WERI-Rb-1 (cell line): ENCODE results near the gene RALGPS1.

Experiments used
- DNase-seq: peaks from one replicate; pipeline ENCODE4 v3.0.0-alpha.2; 2020
- H3K27ac ChIP-seq: fragments of 250-450 bp; sonication (Bioruptor Pico); 2 replicates; pipeline ENCODE4 v1.5.1; 2020; ENCODE audit warnings: mild to moderate bottlenecking, moderate library complexity
- H3K27me3 ChIP-seq: fragments of 250-450 bp; sonication (Bioruptor Pico); 2 replicates; pipeline ENCODE4 v1.5.1; 2021; ENCODE audit warnings: mild to moderate bottlenecking, low read depth, moderate library complexity; ENCODE audit not compliant: insufficient read depth, severe bottlenecking
- H3K36me3 ChIP-seq: fragments of 250-450 bp; sonication (Bioruptor Pico); 2 replicates; pipeline ENCODE4 v1.5.1; 2020; ENCODE audit warnings: mild to moderate bottlenecking, moderate library complexity
- H3K4me3 ChIP-seq: 2 replicates; pipeline ENCODE4 v1.5.1; 2011; ENCODE audit warnings: low read depth, mild to moderate bottlenecking, control low read depth, low read length
- H3K9me3 ChIP-seq: fragments of 250-450 bp; sonication (Bioruptor Pico); 2 replicates; pipeline ENCODE4 v1.5.1; 2021; ENCODE audit warnings: mild to moderate bottlenecking, moderate library complexity; ENCODE audit not compliant: severe bottlenecking
- TF ChIP-seq, protein P1 (sequence below): IDR thresholded peaks from 2 replicates; pipeline ENCODE4 v1.5.1; 2011; ENCODE audit warnings: low read depth, mild to moderate bottlenecking, control low read depth, inconsistent platforms, low read length

The RALGPS1 gene

DNA sequence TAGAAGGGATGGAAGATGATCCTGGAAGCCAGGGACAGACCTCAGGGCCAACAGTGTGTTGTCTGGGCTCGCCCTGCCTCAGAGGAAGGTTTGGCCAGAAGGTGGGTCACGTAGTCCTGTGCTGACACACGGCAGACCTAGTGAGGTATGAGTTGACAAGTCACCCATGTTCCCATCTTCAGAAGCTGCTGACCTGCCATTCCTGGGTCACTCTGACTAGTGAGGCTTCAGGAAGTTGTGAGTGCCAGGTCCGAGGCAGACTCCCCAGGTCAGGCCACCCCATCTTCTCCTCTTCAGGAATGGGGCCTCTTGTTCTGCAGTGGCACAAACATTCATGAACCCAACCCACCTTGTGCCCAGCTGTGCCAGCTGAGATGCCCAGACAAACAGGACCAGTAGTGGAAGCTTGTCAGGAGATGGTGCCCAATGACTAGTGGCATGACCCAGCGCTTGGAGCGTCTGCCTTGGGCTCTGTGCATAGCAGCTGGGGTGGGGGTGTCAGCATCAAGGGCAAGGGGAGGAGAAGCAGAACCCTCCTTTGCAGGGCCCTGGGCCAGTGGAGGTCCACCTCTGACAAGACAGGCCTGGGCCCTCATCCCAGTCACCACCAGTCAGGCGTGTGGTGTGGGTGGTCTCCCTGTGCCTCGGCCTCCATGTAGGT lies 224.6 kb downstream of the RALGPS1 start:
- TF ChIP-seq, protein P1, sequence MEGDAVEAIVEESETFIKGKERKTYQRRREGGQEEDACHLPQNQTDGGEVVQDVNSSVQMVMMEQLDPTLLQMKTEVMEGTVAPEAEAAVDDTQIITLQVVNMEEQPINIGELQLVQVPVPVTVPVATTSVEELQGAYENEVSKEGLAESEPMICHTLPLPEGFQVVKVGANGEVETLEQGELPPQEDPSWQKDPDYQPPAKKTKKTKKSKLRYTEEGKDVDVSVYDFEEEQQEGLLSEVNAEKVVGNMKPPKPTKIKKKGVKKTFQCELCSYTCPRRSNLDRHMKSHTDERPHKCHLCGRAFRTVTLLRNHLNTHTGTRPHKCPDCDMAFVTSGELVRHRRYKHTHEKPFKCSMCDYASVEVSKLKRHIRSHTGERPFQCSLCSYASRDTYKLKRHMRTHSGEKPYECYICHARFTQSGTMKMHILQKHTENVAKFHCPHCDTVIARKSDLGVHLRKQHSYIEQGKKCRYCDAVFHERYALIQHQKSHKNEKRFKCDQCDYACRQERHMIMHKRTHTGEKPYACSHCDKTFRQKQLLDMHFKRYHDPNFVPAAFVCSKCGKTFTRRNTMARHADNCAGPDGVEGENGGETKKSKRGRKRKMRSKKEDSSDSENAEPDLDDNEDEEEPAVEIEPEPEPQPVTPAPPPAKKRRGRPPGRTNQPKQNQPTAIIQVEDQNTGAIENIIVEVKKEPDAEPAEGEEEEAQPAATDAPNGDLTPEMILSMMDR: no peak
- DNase-seq: peak; percentile 4
- Histone ChIP-seq H3K27me3 (no peaks in the 10 kb centered on the region), H3K4me3 (no peak overlapping the region), H3K27ac (no peak overlapping the region), H3K9me3 (no peaks in the 10 kb centered on the region), H3K36me3 (no peaks in the 10 kb centered on the region; the same call in 1 of the 2 replicates)

DNA sequence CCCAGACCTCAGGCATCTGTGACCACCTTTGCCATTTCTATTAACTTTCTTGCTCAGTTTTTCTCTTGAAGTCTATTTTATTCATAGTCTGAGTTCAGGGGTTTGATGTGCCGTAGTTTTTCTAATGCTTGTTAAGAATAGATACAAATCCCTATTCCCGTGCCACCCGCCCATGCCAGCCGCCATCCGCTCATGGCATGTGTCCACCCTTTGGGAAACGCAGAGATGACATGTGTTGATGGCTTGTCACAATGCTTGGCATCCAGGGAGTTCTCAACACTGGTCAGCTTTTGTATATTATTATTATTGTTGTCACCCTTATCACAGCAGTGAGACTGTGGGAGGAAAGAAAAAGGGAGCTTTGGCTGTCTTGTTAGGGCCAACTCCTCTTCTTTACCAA lies 225.2 kb downstream of the RALGPS1 start:
- H3K4me3 ChIP-seq: no peak overlapping the region
- H3K9me3 ChIP-seq: no peaks in the 10 kb centered on the region
- H3K36me3 ChIP-seq: no peaks in the 10 kb centered on the region; the same call in 1 of the 2 replicates
- TF ChIP-seq, protein P1: no peak
- H3K27me3 ChIP-seq: no peaks in the 10 kb centered on the region
- no peak overlapping the region for H3K27ac ChIP-seq
- no peak for DNase-seq

DNA sequence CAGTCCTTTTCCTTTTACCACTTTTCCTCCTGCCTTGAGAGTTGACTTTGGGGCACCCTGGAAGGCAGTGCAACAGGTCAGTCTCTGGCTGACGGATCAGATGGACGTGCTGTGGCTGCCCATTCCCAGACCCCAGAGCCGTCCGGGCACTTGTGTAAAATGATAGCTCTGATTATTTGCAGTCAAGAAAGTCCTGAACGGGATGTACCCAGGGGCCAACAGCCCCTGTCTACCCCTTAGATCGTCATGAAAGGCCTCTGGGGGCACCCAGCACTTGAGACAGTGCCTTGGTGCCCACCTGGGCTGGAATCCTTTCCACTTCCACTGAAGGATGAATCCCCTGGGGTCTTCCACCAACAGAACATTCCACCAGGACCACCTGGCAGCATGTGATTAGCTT lies 225.6 kb downstream of the RALGPS1 start:
- Histone ChIP-seq H3K4me3 (no peak overlapping the region), H3K27ac (no peak overlapping the region), H3K27me3 (no peaks in the 10 kb centered on the region), H3K36me3 (no peaks in the 10 kb centered on the region; the same call in 1 of the 2 replicates), H3K9me3 (no peaks in the 10 kb centered on the region)
- TF ChIP-seq, protein P1: no peak
- DNase-seq: peak; percentile 4

DNA sequence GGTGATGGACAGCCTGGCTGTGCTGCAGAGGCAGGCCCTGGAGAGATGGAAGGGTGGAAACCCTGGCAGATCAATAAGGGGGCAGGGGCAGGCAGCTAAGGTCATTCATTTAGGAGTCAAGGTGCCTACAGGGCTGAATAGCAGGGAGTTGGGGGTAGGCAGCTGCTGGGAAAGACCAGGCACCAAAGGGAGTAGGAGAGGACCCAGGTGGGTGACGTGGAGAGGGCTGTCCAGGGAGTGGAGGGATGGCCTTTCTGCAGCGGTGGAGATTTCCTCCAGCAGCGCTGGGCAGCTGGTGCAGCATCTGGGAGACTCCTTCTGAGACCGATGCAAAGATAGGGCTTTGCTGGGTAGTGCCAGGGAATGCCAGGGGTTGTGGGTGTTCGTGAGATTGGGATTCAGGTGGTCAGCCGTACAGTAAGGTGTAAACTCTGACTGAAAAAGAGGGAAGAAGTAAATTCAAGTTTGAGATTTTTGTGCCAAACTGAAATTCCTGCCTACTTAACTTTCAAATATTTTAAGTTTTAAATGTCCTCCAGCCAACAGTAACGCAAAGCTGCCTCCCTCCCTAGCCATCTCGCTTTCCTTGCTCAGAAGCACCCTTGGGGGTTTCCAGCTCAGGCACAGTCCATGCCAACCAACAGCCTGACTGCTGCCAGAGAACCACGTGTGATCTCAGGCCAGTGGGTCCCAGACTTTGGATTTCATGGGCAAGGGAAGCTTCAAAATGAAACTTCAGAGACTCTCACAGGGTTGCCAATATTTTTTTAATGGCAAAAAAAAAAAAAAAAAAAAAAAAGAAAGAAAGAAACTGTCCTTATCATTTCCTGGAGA lies 226.5 kb downstream of the RALGPS1 start:
- no peak overlapping the region for H3K27ac ChIP-seq
- H3K36me3 ChIP-seq: no peaks in the 10 kb centered on the region; the same call in 1 of the 2 replicates
- H3K9me3 ChIP-seq: no peaks in the 10 kb centered on the region
- no peak overlapping the region for H3K4me3 ChIP-seq
- TF ChIP-seq, protein P1: no peak
- no peak for DNase-seq
- no peaks in the 10 kb centered on the region for H3K27me3 ChIP-seq

DNA sequence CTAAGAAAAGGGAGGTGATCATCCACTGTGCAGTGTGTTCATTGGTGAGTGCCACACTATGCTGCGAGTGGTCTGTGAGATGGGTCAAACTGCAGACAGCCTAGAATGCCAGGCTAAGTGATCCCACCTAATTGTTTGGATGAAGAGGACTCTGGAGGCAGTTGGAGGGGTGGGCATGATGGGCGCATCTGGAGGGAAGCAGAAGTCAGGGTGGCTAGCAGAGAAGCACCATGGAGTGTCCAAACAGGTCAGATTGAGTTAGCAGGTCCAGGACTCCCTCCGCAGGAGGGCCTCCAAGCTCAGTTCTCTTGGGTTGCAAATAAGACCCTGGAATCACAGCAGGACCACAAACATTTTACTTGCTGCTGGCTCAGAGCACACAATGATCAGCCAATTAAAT lies 227.7 kb downstream of the RALGPS1 start:
- H3K9me3 ChIP-seq: no peaks in the 10 kb centered on the region
- TF ChIP-seq, protein P1: no peak
- H3K36me3 ChIP-seq: no peaks in the 10 kb centered on the region; the same call in 1 of the 2 replicates
- no peak for DNase-seq
- no peaks in the 10 kb centered on the region for H3K27me3 ChIP-seq
- no peak overlapping the region for H3K4me3 ChIP-seq
- H3K27ac ChIP-seq: no peak overlapping the region
